HepG2 (cell line): ENCODE results near the gene CAPN8. TPM values are rescaled to one million over a fixed set of nuclear protein-coding genes. Genes with fewer than 3 reads are reported as not detected.

Experiments used
- ATAC-seq: fragments of 200-7000 bp; cut with Tn5 transposase; 3 replicates; pipeline ENCODE4 v1.9.1; 2020; ENCODE audit warnings: mild to moderate bottlenecking, moderate library complexity
- BruUV-seq: library from RNA; stranded (reverse); fragments of 400-500 nt; replicated peaks from 2 replicates; lab custom pipeline; 2021; lab: Mats Ljungman, UMichigan
- CTCF ChIA-PET: fragments of 300-600 bp; formaldehyde crosslinking; extraction: SDS; loops from one replicate; lab custom pipeline; 2021; ENCODE audit warnings: low total read pairs, inconsistent platforms, low intra/inter-chr PET ratio; lab: Yijun Ruan, JAX
- POLR2A ChIA-PET: fragments of 350-600 bp; sonication (Branson Sonifier 250); formaldehyde crosslinking; loops from one replicate; lab custom pipeline; 2020; ENCODE audit warnings: antibody characterized with exemption, inconsistent platforms; lab: Yijun Ruan, JAX
- DNase-seq: peaks from one replicate; pipeline ENCODE4 v3.0.0-alpha.2; 2015; ENCODE audit warnings: low spot score
- FAIRE-seq: peaks from 3 replicates; lab custom pipeline; 2011; peaks lifted over from hg19 to GRCh38; lab: Jason Lieb, UNC
- H2AFZ ChIP-seq: one replicate; pipeline ENCODE4 v1.6.1; 2011; ENCODE audit warnings: low read length, inconsistent platforms
- H3K27ac ChIP-seq: fragments of 300-600 bp; 3 replicates; pipeline ENCODE4 v1.8.0; 2011; ENCODE audit warnings: mixed run types, mild to moderate bottlenecking, mixed read lengths, low read length, inconsistent platforms; ENCODE audit not compliant: insufficient read depth; ENCODE audit errors: extremely low read length
- H3K27me3 ChIP-seq, 2 experiments: fragments of 200-600 bp in 1 of 2; 2 replicates in 1 of 2; 3 replicates in 1 of 2; pipeline versions ENCODE4 v1.6.0 to v1.8.0; 2011; ENCODE audit warnings: low read length in 2 of 2, mild to moderate bottlenecking in 2 of 2, moderate library complexity in 2 of 2, inconsistent platforms in 1 of 2; ENCODE audit not compliant: insufficient read depth in 2 of 2, control insufficient read depth in 1 of 2
- H3K36me3 ChIP-seq, 2 experiments: fragments of 200-600 bp in 1 of 2; replicated peaks in 1 of 2; 2 replicates in 1 of 2; 3 replicates in 1 of 2; pipeline versions ENCODE4 v1.5.1 to v1.8.0; 2011; ENCODE audit warnings: low read length in 2 of 2, inconsistent platforms in 1 of 2; ENCODE audit not compliant: insufficient read depth in 2 of 2, control insufficient read depth in 1 of 2
- H3K4me1 ChIP-seq: 2 replicates; pipeline ENCODE4 v1.5.1; 2012; ENCODE audit warnings: low read length, inconsistent platforms; ENCODE audit not compliant: insufficient read depth
- H3K4me2 ChIP-seq: 2 replicates; pipeline ENCODE4 v1.6.0; 2011; ENCODE audit warnings: low read depth, low read length, inconsistent platforms
- H3K4me3 ChIP-seq, 3 experiments: fragments of 200-600 bp in 1 of 3; sonication (generic), shearing (Covaris generic) in 1 of 3; replicated peaks in 1 of 3; 2 replicates each; pipeline ENCODE4 v1.5.1; 2011 to 2016; ENCODE audit warnings: low read length in 3 of 3, inconsistent platforms in 2 of 3, low read depth in 2 of 3, mild to moderate bottlenecking in 2 of 3, control low read depth in 1 of 3, mixed read lengths in 1 of 3; ENCODE audit not compliant: insufficient read depth in 1 of 3
- H3K79me2 ChIP-seq: one replicate; pipeline ENCODE4 v1.6.1; 2011; ENCODE audit warnings: low read length, inconsistent platforms; ENCODE audit not compliant: insufficient read depth
- H3K9ac ChIP-seq: 2 replicates; pipeline ENCODE4 v1.6.0; 2011; ENCODE audit warnings: mild to moderate bottlenecking, low read depth, low read length, inconsistent platforms; ENCODE audit not compliant: insufficient read depth
- H3K9me3 ChIP-seq: 2 replicates; pipeline ENCODE4 v1.5.1; 2012; ENCODE audit warnings: mild to moderate bottlenecking, low read length
- H4K20me1 ChIP-seq: 2 replicates; pipeline ENCODE4 v1.6.0; 2011; ENCODE audit warnings: inconsistent platforms, mild to moderate bottlenecking, low read length, moderate library complexity; ENCODE audit not compliant: insufficient read depth
- ELF4 ChIP-seq: sonication (generic); formaldehyde crosslinking; IDR thresholded peaks from 2 replicates; pipeline ENCODE4 v1.5.0; 2020; ENCODE audit warnings: missing genetic modification reagents, mild to moderate bottlenecking, moderate library complexity, borderline replicate concordance
- FOSL2 ChIP-seq: sonication (generic); formaldehyde crosslinking; IDR thresholded peaks from 2 replicates; pipeline ENCODE4 v1.4.0; 2020; ENCODE audit warnings: missing genetic modification reagents
- ZBTB3 ChIP-seq: sonication (generic); formaldehyde crosslinking; IDR thresholded peaks from 2 replicates; pipeline ENCODE4 v1.4.0; 2020; ENCODE audit warnings: low read depth, mild to moderate bottlenecking, moderate library complexity, missing genetic modification reagents, borderline replicate concordance
- ZNF143 ChIP-seq: sonication (generic); formaldehyde crosslinking; IDR thresholded peaks from 2 replicates; pipeline ENCODE4 v1.4.0; 2020; ENCODE audit warnings: missing genetic modification reagents
- WGBS: methylation state at CpG from one replicate; pipeline ENCODE4 v1.1.6; 2017; ENCODE audit warnings: low lambda C conversion rate; 5-methylcytosine and 5-hydroxymethylcytosine counted together
- in situ Hi-C: cut with HindIII; loops from 2 replicates; pipeline ENCODE4 v1.10.0; 2017; ENCODE audit warnings: low pct_unique_long_range_greater_than_20kb; ENCODE audit not compliant: extremely low pct_ligation_motif_present
- intact Hi-C: fragments of 100-400 bp; cut with micrococcal nuclease; formaldehyde crosslinking; loops from one replicate; pipeline ENCODE4 v1.10.0; 2022; ENCODE audit not compliant: unreplicated experiment
- polyA plus RNA-seq, 8 experiments: library from polyadenylated mRNA; depleted of rRNA in 3 of 8; stranded (reverse) in 7 of 8; unstranded in 1 of 8; fragments of >200 nt; fragmentation: Illumina TruSeq in 4 of 8; extraction: Trizol in 4 of 8; gene quantifications; 2 replicates each; pipeline versions ENCODE4 v1.2.1 to v1.2.3, GENCODE V29; 2011 to 2016; ENCODE audit warnings: low read depth in 4 of 8, missing spikeins in 1 of 8, mixed read lengths in 1 of 8; ENCODE audit not compliant: insufficient read depth in 1 of 8
- total RNA-seq, 5 experiments: library from RNA; depleted of rRNA; stranded (reverse); fragments of >200 nt; fragmentation: Illumina TruSeq; extraction: Trizol; gene quantifications; 2 replicates each; pipeline ENCODE4 v1.2.3, GENCODE V29; 2016; ENCODE audit warnings: low read depth in 1 of 5
- TF ChIP-seq, protein P1 (sequence below), 2 experiments: IDR thresholded peaks; 2 replicates each; pipeline ENCODE4 v1.6.1; 2011 to 2012; ENCODE audit warnings: low read length in 2 of 2, borderline replicate concordance in 1 of 2, low read depth in 1 of 2, mild to moderate bottlenecking in 1 of 2, moderate library complexity in 1 of 2
- TF ChIP-seq, protein P2 (sequence below): sonication (generic); formaldehyde crosslinking; IDR thresholded peaks from 2 replicates; pipeline ENCODE4 v1.5.0; 2020; ENCODE audit warnings: mild to moderate bottlenecking, missing genetic modification reagents

The CAPN8 gene
- total and polyA plus RNA-seq, 2 of the 13 experiments (the other 11 are each of a cell fraction or from before 2014, with no cell fraction given), result 0.20 to 0.25 TPM

DNA sequence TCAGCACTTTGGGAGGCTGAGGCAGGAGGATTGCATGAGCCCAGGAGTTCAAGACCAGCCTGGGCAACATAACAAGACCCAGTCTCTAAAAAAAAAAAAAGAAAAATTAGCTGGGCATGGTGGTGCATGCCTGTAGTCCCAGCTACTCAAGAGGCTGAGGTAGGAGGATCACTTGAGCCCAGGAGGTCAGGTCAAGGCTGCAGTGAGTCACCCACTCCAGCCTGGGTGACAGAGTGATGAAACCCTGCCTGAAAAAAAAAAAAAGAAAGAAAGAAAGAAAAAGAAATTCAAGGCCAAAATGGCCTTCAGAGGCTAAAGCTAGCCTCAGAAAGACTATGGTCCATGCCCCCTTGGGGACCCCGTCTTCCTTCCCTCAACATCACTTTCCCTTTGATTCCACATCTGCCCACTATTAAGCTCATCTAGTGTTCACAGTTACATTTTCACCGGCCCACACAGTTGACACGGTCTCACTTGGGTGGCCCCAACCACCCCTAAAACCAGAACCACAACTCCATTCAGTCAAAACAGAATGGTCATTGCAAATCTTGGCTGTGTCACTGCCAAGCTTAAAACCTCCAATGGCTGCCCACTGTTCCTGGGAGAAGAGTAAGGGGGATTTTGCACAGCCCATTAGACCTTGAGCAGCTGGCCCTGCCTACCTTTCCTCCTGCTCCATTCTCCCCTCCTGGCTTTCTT is 2.1 kb upstream of the CAPN8 start:
- H3K9ac ChIP-seq, result no peak overlapping the region
- ATAC-seq (no peak), FAIRE-seq (no peak), DNase-seq (no peak)
- CTCF ChIA-PET, result no interaction called here
- peaks cover 9% of the 10 kb centered on the region for H3K4me1 ChIP-seq
- TF ChIP-seq FOSL2 (CRISPR knock-in tag) (peak; percentile 70), ZBTB3 (CRISPR knock-in tag) (no peak), ZNF143 (CRISPR knock-in tag) (no peak), ELF4 (CRISPR knock-in tag) (no peak)
- TF ChIP-seq, protein P1, sequence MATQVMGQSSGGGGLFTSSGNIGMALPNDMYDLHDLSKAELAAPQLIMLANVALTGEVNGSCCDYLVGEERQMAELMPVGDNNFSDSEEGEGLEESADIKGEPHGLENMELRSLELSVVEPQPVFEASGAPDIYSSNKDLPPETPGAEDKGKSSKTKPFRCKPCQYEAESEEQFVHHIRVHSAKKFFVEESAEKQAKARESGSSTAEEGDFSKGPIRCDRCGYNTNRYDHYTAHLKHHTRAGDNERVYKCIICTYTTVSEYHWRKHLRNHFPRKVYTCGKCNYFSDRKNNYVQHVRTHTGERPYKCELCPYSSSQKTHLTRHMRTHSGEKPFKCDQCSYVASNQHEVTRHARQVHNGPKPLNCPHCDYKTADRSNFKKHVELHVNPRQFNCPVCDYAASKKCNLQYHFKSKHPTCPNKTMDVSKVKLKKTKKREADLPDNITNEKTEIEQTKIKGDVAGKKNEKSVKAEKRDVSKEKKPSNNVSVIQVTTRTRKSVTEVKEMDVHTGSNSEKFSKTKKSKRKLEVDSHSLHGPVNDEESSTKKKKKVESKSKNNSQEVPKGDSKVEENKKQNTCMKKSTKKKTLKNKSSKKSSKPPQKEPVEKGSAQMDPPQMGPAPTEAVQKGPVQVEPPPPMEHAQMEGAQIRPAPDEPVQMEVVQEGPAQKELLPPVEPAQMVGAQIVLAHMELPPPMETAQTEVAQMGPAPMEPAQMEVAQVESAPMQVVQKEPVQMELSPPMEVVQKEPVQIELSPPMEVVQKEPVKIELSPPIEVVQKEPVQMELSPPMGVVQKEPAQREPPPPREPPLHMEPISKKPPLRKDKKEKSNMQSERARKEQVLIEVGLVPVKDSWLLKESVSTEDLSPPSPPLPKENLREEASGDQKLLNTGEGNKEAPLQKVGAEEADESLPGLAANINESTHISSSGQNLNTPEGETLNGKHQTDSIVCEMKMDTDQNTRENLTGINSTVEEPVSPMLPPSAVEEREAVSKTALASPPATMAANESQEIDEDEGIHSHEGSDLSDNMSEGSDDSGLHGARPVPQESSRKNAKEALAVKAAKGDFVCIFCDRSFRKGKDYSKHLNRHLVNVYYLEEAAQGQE (IDR thresholded peaks at IDR 0.05; ENCODE audit: borderline replicate concordance in 1 of 2, low read depth in 1 of 2, low read length in 2 of 2), result no peak
- TF ChIP-seq, protein P2, sequence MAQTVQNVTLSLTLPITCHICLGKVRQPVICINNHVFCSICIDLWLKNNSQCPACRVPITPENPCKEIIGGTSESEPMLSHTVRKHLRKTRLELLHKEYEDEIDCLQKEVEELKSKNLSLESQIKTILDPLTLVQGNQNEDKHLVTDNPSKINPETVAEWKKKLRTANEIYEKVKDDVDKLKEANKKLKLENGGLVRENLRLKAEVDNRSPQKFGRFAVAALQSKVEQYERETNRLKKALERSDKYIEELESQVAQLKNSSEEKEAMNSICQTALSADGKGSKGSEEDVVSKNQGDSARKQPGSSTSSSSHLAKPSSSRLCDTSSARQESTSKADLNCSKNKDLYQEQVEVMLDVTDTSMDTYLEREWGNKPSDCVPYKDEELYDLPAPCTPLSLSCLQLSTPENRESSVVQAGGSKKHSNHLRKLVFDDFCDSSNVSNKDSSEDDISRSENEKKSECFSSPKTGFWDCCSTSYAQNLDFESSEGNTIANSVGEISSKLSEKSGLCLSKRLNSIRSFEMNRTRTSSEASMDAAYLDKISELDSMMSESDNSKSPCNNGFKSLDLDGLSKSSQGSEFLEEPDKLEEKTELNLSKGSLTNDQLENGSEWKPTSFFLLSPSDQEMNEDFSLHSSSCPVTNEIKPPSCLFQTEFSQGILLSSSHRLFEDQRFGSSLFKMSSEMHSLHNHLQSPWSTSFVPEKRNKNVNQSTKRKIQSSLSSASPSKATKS (CRISPR knock-in tag), result no peak
- no peaks in the 10 kb centered on the region for H4K20me1 ChIP-seq
- no peak overlapping the region for H3K27ac ChIP-seq
- no peaks in the 10 kb centered on the region for H3K79me2 ChIP-seq
- peaks cover 0 to 6% of the 10 kb centered on the region in 2 experiments; a peak in 1 of 5 replicates for H3K27me3 ChIP-seq
- H2AFZ ChIP-seq, result no peak overlapping the region
- no peak overlapping the region for H3K4me3 ChIP-seq
- in situ Hi-C loops, result no loop called here
- H3K9me3 ChIP-seq, result no peaks in the 10 kb centered on the region
- no peaks in the 10 kb centered on the region for H3K36me3 ChIP-seq
- intact Hi-C loops, result no loop called here
- 16% methylated on average over 3 of the region's 3 CpGs for WGBS
- BruUV-seq, result no TSS peak
- POLR2A ChIA-PET, result no interaction called here
- no peak overlapping the region for H3K4me2 ChIP-seq
